GM18517 (cell line): ENCODE results near the gene FGFRL1.
"Not testable (repeated sequence)": the region's sequence is repeated elsewhere in the genome, so short reads cannot be mapped to it uniquely, and the experiment has no call there.

Experiments used
- ATAC-seq: cut with Tn5 transposase; IDR thresholded peaks from one replicate; pipeline ENCODE4 v1.9.1; 2021; ENCODE audit warnings: mild to moderate bottlenecking, moderate library complexity; ENCODE audit not compliant: unreplicated experiment

Gene FGFRL1

DNA sequence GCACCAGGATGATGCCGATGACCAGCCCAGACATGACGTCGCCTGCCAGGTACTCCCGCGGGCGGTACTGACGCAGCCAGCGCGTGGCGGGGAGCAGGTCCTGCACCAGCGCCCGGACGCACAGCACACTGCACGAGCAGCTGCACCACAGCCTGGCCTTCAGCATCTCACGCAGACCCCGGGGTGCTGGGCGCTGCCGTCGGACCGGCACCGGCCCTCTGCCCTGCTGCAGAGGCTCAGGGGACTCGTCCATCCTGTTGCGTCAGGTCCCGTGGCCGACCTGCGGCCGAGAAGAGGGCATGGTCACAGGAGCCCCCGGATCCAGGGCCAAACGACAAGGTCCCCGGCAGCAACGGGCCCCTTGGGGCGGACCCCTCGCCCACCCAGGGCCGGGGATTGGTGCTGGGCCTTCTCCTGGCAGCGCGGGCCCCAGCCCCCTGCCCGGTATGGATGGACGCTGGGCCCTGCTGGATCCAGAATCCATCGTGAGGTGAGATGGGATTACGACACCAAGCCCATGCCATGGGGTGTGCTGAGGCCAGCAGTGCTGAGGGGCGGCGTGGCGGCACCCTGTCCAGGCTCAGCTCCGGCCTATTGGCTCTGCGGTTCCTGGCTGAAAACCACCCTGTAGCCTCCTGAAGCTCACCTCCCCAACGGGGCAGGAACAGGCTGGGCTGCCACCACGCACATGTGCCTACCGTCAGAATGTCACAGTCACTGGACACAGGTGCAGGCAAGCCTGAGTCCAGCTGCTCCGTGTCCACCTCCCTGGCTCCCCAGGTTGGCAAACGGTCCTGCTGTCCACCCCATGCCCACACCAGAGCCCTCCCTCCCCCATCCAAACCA is 19.8 kb upstream of the FGFRL1 start:
- no peak for ATAC-seq

DNA sequence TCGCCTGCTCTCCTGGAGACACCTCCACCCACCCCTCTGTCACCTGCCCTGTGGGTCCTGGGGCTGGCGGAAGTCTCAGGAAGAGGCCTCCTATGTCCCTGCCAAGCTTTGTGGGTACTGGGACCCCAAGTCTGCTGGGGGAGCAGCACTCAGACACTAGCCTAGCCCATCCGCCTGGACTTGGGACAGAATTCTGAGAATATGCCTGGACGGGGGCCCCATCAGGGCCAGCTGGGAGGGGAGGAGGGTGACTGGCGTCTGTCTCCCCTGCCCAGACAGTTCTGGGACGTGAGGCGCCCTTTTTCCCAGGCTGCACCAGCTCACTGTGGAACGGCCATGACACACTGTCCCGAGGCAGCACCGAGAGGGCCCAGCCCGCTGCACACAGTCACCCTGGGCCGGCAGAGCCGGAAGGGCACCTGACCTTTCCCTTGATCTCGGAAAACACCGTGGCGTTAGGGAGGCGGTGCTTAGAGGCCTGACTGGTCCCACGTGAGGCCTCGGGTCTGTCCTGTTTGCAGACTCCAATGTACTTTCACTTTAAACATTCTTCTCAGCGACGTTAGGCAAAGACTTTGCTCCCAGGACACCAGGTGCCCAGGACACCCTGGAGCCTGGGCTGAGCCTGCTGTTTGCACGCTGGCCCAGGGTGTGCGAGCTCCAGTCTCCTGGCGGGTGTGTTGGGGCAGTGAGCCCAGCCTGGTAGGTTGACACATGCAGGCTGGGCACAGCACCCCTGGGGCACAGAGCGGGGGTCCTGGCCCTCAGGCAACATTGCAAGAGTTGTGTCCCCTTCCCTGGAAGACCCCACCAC is 18.9 kb upstream of the FGFRL1 start:
- ATAC-seq, result no peak

DNA sequence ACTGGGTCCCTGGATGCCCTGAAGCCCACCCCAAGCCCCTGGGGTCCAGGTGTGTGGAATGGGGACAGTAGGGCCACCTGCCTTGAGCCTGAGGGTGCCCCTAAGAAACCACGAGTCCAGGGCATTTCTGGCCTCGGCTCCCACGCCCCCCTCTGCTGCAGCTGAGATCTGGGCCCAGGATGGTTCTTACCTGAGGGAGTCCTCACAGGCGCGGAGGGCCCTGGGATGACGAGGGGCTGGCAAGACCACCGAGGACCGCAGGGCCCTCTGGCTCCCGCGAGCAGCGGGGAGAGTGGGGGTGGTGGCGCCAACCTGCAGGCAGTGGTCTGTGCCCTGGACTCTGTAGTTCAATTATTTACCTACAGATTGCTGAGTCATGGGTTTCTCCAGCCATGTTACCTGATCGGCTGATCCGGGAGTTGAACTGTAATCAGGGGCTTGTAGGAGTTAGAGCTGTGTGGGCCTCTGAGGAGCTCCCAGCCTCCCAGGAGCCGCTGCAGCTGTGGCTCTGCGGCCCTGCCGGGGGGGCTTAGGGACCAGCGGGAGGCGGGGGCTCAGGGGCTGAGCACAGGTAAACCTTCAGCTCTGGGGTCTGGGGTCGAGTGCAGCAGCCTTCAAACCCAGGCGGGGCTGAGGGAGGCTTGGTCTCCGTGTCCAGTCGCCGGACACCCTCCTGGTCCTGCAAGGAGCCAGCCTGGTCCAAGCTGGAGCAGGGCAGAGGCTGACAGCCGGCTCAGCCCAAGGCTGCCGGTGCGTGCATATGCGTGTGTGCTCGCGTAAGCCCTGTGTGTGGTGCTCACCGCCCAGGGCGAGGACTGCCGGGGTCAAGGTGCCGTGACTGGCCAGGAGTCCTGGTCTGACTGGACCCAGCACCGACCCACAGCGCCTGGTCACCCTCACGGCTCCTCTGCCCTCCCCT is 18.1 kb upstream of the FGFRL1 start, which contains the start of gene SLC26A1:
TSS of gene SLC26A1 (minus strand) at position 294 of the 919 bp plus-strand sequence. CDS start 1,701 bp downstream, outside the sequence.
- ATAC-seq, result no peak

DNA sequence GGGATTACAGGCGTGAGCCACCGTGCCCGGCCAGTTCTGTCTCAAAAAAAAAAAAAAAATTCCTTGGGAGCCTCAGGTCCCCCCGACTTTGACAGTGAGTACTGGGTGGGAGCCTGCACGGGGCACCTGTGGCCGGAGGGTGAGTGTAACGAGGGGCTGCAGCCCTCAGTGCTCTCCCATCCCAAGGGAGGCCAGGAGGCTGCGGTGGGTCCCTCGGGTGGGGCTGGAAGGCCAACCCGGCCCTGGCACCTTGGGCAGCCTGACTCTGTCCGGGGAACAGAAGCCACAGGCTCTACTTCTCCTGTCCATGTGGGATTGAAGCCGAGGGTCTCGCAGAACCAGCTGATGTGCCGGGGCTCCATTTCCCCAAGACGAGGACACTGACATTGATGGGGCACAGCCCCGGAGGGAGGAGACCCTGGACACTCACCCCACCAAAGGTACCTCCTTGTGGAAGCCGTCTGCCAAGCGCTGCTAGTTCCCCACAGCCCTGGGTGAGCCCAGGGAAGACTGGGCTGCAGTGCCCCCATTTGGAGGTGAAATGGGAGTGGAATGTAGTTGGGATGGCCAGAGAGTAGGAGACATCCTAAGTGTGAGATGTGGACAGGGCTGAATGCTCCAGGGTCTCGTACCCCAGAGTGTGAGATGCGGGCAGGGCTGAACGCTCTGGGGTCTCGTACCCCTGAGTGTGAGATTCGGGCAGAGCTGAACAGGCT is 16.0 kb upstream of the FGFRL1 start:
- no peak for ATAC-seq

DNA sequence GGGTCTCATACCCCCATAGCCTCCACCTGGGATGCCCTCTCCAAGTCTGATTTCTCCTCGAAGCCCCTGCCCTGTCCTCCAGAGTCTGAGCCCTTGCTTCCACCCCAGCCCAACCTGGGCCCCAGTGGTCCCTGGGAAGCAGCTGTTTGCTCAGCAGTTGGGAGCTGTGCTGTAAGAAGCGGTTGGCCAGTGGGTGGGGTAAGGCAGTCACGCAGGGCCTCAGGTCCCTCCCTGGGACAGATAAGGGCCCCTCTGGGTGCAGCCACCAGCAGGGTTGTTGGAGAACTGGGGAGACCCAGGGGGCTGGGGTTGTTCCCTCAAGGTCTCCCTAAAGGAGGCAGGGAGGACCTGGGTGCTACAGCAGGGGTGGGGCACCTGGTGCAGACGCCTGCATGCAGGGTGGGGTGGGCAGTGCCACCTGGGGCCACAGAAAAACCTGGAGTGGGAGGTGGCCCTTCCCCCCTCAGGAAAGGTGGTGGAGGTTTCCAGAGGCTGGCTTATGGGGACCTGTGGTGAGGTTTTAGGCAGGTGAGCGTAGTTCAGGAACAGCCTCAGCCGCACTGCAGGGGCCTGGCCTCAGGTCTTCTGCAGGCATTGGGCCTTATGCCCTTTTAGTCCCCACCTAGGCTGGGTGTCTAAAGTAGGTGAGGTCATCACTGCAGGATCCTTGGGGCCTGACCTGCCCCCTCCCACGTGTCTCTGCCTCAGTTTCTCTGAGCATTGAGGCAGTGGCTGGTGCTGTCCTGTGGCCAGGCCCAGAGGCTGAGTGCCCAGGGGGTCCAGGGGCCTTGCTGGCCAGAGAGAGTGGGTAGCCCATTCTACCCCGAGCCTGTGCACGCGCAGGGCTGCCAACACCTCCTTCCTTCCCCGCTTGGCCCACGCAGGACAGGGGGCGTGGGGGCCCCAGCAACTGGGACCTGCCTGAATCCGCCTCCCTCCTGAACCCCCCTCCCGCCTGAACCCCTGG is 15.1 kb upstream of the FGFRL1 start:
- ATAC-seq, result no peak

DNA sequence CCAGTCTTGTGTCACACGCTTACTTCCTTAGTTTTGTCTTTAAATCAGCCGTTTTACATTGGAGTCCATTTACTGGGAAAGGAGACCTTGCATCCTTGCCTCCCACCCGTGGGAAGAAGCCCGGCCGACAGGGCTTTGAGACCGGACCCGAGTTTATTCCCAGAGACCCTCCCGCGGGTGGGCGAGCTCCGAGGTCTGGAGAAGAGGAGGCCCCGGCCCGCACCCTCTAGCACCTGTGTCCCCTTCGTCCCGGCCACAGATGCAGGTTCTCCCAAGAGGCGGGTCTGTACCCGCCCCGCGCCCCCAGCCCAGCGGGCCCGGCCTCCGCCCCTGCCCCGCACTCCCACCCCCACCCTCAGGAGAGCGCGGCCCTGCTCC is 14.4 kb upstream of the FGFRL1 start:
- no peak for ATAC-seq

DNA sequence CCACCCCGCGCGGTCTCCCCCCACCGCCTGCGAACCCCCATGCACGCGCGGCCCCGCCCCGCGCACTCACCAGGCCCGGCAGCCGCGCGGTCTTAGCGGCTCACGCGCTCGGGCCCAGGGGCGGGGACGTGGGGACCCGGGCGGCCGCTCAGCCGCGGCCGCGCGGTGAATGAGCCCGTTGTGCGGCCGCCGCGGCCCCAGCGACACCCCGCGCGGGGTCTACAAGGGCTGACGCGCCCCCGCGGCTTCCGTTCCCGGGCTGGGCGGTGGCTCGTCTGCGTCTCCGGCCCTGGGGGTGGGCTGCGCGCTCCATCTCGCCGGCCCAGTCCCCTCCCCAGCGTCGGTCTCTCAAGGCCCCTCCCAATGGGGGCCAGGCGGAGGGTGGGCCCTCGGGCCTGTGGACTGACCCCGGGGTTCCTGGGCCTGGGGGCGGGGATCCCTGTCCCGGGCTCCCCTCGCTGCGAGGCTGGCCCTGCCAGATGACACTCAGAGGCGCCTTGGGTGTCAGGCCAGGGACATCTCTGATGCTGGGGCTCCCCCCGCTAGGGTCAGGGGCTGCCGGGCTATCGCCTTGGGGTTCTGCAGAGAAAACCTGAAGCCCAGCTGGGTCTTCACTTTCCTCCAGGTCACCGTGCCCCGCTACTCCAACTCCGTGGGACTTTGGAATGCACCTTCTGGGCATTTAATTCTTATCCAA is 13.9 kb upstream of the FGFRL1 start:
- ATAC-seq, result no peak

DNA sequence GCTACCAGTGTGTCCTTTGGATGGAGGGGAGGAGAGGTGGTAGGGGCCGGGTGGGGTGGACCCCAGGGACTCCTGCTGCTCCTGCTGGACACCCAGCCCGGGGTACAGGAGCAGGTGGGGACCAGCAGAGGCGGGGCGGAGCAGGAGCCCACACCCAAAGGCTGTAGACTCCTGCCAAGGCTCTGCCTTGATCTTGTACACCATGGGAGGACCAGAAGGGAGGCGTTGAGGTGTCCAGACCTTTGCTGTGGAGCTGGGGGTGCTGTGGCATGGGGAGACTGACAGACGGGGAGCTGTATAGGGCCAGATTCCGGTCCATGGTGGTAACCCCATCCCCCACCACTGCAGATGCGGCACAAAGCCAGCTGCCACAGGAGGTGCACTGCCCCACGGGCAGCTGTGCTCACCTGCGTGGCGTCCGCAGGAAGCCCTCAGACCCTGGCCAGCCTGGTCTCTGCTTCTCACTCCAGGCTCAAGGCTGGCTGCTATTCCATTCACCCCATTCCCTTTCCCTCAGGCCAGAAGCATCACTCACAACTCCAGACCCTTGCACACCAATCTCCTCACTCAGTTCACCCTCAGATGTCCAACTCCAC is 13.2 kb upstream of the FGFRL1 start:
- ATAC-seq, result no peak

DNA sequence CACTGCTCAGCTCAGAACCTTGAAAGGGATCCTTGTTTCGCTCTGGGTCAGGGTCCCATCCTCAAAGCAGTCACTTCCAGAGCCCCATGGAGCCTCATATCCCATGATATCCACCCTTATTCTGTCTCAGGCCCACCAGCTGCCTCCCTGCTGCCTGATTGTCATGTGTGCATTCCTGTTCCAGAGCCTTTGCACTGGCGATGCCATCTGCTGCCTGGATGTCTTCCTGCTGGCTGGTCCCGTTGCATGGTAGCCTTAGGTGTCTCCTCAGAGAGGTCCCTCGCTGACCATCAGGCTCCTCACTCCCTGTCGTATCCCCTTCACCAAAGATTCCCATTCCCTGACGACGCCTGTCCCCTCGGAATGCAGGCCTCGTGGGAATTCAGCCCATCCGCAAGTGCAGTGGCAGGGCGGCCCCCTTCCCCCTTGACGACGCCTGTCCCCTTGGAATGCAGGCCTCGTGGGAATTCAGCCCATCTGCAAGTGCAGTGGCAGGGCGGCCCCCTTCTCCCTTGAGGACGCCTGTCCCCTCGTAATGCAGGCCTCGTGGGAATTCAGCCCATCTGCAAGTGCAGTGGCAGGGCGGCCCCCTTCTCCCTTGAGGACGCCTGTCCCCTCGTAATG is 12.1 kb upstream of the FGFRL1 start:
- ATAC-seq, result not testable (repeated sequence)

DNA sequence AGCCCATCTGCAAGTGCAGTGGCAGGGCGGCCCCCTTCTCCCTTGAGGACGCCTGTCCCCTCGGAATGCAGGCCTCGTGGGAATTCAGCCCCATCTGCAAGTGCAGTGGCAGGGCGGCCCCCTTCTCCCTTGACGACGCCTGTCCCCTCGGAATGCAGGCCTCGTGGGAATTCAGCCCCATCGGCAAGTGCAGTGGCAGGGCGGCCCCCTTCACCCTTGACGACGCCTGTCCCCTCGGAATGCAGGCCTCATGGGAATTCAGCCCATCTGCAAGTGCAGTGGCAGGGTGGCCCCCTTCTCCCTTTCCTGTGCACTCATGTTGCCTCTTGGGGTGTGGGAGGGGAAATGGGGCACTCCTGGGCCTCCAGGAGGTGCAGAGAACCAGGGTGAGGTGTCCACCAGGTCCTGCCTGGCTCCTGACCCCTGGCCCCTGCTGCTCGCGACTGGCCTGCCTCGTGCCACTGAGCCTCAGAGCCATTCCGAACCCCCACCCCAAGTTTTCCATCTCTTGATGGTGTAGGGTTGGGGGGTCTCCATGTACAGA is 11.5 kb upstream of the FGFRL1 start:
- no peak for ATAC-seq

DNA sequence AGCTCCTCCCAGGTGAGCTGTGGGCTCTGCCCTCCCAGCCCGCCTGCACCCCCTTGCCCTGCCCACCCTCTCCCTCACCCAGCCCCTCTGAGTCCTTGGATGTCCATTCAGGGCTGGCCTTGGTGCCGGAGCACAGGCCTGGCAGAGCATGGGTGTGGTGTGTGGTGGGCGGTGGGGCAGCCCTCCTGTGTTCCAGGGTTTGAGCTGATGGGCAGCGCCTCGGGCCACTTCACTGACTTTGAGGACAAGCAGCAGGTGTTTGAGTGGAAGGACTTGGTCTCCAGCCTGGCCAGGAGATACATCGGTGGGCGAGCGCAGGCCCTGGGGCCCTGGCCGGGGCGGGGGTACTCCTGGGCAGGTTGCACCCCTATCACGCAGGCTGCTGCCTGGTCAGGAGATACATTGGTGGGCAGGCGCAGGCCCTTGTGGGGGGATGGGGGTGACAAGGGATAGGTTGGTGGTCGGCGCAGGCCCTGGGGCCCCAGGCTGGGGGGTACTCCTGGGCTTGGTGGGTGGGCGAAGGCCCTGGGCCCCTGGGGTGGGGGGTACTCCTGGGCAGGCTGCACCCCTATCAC is 10.7 kb upstream of the FGFRL1 start:
- no peak for ATAC-seq

DNA sequence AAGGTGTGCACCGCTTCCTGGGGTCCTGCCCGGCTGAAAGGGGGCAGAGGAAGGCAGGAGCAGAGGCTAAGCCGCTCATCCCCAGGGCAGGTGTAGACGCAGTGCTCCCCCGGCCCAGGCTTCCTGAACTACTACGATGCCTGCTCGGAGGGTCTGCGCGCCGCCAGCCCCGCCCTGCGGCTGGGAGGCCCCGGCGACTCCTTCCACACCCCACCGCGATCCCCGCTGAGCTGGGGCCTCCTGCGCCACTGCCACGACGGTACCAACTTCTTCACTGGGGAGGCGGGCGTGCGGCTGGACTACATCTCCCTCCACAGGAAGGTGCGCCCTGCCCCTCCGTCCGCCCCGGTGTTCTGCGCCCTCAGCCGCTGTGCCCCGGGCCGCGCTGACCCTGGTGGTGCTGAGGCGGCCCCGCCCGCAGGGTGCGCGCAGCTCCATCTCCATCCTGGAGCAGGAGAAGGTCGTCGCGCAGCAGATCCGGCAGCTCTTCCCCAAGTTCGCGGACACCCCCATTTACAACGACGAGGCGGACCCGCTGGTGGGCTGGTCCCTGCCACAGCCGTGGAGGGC is 9.8 kb upstream of the FGFRL1 start:
- ATAC-seq, result no peak

DNA sequence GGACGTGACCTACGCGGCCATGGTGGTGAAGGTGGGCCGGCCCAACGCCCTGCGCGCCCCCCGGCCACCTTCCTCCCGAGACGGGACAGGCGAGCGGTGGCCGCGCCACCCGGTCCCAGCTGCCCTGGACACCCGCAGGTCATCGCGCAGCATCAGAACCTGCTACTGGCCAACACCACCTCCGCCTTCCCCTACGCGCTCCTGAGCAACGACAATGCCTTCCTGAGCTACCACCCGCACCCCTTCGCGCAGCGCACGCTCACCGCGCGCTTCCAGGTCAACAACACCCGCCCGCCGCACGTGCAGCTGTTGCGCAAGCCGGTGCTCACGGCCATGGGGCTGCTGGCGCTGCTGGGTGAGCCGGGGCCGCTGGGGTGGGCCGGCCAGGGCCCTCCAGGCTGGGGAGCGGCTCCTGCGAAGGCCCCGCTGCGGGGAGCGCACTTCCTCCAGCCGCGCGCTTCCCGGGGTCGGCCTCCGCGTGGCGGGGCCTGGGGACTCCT is 9.2 kb upstream of the FGFRL1 start:
- no peak for ATAC-seq

DNA sequence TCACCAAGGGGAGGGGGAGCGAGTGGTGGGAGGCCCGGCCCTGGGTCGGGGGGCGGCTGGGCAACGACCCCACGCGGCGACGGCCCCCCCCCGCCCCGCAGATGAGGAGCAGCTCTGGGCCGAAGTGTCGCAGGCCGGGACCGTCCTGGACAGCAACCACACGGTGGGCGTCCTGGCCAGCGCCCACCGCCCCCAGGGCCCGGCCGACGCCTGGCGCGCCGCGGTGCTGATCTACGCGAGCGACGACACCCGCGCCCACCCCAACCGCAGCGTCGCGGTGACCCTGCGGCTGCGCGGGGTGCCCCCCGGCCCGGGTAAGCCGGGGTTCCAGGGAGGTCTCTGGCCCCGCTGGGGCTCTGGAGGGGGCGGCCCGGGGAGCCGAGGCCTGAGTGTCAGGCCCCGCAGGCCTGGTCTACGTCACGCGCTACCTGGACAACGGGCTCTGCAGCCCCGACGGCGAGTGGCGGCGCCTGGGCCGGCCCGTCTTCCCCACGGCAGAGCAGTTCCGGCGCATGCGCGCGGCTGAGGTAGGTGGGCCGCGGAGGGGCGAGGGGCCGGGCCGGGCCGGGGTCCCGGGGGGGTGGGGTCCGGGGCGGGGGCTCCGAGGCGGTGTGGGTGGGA is 8.7 kb upstream of the FGFRL1 start:
- no peak for ATAC-seq

DNA sequence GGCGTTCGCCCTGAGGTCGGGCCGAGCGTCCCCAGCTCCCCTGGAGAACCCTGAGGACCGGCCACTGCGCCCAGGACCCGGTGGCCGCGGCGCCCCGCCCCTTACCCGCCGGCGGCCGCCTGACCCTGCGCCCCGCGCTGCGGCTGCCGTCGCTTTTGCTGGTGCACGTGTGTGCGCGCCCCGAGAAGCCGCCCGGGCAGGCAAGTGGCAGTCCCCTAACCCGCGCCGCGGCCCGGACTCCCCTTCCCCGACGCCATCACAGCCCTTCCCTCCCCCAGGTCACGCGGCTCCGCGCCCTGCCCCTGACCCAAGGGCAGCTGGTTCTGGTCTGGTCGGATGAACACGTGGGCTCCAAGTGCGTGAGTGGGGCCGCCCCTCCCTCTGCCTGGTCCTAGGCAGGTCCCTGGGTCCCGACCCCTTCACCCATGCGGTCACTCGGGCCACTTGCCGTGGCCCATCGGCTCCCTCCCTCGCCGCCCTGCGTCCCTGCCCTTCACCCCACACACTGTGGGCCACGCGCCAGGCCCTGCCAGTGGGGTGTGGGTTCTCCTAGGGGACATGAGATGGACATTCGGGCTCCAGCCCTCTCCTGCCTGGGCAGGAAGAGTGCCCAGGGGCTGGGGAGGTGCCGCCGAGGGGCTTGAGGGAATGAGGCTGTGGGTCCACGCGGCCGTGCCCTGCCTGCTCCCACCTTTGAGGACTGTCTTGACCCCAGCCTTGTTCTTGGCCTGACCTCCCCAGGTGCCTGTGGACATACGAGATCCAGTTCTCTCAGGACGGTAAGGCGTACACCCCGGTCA is 8.0 kb upstream of the FGFRL1 start:
- no peak for ATAC-seq
